Heart left ventricle (tissue), 13 donors: ENCODE measurements around the gene TSSK3.

Source experiments
- POLR2A ChIP-seq, 2 donors: fragments of 450-650 bp; IDR thresholded peaks; one replicate each; pipeline ENCODE4 v1.6.1; 2017; ENCODE audit warnings: antibody characterized with exemption in 2 of 2, mild to moderate bottlenecking in 2 of 2, moderate library complexity in 2 of 2
- TF ChIP-seq, protein P1 (sequence below), 12 donors: fragments of 200-600 bp; sonication (generic) in 4 of 12; IDR thresholded peaks; one replicate each; pipeline versions ENCODE4 v1.5.0 to v1.8.0; 2018 to 2022; ENCODE audit warnings: antibody characterized with exemption in 12 of 12, mild to moderate bottlenecking in 5 of 12
- donor health status: ischemic (EF 13 %, LVEDD 7.1; RV severe dilation, severe dysfunction).
- donor health status: DM: no; HTN: yes; CAD: no.
- donor health status: DM: no; HTN: no; CAD: no.
- donor health status: ischemic (EF 25% LVEDD 6.9; RV normal size, moderate dysfunction).
- donor health status: ischemic (EF 25% LVEDD 5.7; RV mildly dilated, moderate dysfunction).
- donor health status: ischemic (EF 35%, LVEDD 5.7; RV mildly dilated, moderate dysfunction).
- donor health status: nonischemic (EF 11% LVEDD 7.7; RV severe dilation, severe dysfunction).
- donor health status: DM: yes; HTN: yes; CAD: no.
- donor health status: PGD.
- donor health status: ischemic (EF 29% LVEDD 5.4; RV normal size, mild dysfunction).
- donor health status: nonischemic (EF 23%, LVEDD 6.1; RV moderate dilation, normal function).

DNA sequence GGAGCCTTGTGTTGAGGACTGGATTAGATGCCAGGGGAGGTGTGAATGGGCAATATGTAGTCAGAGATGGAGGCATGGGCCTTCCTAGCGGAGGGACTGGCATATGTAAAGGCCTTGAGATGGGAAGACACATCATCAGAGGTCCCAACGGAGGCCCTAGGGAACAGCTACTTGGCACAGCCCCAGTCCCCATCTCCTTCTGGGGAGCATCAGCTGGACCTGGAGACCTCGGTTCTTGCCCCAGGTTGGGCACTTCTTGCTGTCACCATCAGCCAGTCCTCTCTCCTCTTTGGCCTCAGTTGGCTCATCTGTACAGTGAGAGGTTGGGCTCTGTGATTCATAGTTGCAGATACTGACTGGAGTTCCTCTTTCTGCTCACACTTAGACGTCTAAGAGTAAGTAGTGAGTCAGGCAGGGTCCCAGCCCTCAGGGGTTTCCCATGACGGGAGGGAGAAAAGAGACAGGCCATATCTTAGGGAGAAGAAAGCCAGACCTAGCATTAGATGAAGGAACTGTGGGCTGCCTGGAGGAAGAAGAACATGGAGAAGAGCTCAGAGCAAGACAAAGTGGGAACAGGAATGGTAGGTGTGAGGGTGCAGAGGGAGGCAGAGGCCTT, 22.9 kb upstream of the TSSK3 start:
- TF ChIP-seq POLR2A (IDR thresholded peaks at IDR 0.05): no peak
- TF ChIP-seq, protein P1, sequence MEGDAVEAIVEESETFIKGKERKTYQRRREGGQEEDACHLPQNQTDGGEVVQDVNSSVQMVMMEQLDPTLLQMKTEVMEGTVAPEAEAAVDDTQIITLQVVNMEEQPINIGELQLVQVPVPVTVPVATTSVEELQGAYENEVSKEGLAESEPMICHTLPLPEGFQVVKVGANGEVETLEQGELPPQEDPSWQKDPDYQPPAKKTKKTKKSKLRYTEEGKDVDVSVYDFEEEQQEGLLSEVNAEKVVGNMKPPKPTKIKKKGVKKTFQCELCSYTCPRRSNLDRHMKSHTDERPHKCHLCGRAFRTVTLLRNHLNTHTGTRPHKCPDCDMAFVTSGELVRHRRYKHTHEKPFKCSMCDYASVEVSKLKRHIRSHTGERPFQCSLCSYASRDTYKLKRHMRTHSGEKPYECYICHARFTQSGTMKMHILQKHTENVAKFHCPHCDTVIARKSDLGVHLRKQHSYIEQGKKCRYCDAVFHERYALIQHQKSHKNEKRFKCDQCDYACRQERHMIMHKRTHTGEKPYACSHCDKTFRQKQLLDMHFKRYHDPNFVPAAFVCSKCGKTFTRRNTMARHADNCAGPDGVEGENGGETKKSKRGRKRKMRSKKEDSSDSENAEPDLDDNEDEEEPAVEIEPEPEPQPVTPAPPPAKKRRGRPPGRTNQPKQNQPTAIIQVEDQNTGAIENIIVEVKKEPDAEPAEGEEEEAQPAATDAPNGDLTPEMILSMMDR (IDR thresholded peaks at IDR 0.05): no peak
